Prostate gland (tissue), 2 donors: Measurements from ENCODE around the gene NCOA1.

Experiments
- CTCF ChIP-seq, 4 experiments: fragments of 200-600 bp in 2 of 4; fragments of 450-650 bp in 2 of 4; sonication (generic) in 2 of 4; IDR thresholded peaks; 1 replicate in 3 of 4; 2 replicates in 1 of 4; pipeline ENCODE4 v1.5.1; 2016 to 2019; ENCODE audit warnings: antibody characterized with exemption in 4 of 4, mild to moderate bottlenecking in 2 of 4, moderate library complexity in 2 of 4
- POLR2A ChIP-seq: fragments of 450-650 bp; IDR thresholded peaks from one replicate; pipeline ENCODE4 v1.6.1; 2016; ENCODE audit warnings: antibody characterized with exemption, mild to moderate bottlenecking
- POLR2AphosphoS5 ChIP-seq: sonication (generic); formaldehyde crosslinking; IDR thresholded peaks from one replicate; pipeline ENCODE4 v1.6.1; 2017; ENCODE audit warnings: antibody characterized with exemption

- no peak for TF ChIP-seq POLR2A
- no peak for TF ChIP-seq POLR2AphosphoS5
- TF ChIP-seq CTCF (IDR thresholded peaks at IDR 0.05), result no peak
Observed at GRCh38 chr2:24521975-24522639, 31.1 kb downstream of the NCOA1 start.
